SW 1271 (cell line): Measurements from ENCODE around the gene ENTPD7.
"Not testable (repeated sequence)": the region's sequence is repeated elsewhere in the genome, so short reads cannot be mapped to it uniquely, and the experiment has no call there.

Experiments used
- DNase-seq, 2 experiments: peaks; one replicate each; lab custom pipeline; 2025; lab: John Stamatoyannopoulos, UW

ENTPD7 gene

DNA sequence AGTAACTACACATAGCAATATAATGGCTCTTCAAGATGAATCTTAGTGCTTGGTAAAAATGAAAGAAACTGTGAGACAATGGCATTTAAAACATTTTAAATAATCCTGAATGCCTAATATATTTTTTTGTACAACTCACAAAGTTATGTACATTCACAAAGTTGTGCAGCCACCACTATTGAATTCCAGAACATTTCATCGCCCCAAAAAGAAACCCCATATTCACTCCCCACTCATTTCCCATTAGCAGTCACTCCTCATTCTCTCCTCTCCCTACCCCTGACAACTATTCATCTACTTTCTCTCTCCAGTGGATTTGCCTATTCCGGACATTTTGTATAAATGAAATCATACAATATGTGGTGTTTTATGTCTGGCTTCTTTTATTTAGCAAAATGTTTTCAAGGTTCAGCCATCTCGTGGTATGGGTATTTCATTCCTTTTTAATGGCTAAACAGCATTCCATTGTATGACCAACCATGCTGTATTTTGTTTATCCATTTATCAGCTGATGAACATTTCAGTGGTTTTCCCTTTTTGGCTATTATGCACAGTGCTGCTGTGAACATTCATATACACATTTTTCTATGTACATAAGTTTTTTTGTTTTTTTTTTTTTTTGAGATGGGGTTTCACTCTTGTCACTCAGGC is 34.7 kb downstream of the ENTPD7 start:
- no peak for DNase-seq

GRCh38 chr10:99695761-99696160 is 36.5 kb downstream of the ENTPD7 start:
- DNase-seq: no peak

DNA sequence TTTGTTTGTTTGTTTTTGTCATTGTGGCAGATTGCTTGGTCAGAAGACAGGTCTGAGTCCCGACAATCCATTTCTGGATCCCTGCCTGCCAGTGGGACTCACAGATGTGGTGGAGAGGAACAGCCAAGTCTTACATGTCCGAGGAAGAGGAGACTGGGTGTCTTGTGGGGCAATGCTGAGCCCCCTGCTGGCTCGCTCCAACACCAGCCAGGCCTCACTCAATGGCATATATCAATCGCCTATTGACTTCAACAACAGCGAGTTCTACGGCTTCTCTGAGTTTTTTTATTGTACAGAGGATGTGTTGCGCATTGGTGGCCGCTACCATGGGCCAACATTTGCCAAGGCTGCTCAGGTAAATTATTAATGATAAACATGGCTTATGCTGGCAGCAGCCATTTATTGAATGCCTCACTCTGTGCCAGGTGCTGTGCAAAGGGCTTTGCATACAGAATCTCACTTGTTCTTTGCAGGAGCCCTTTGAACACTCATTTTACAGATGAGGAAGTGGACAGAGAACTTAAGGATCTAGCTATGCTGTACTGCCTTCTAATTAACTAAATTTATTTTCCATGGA is 39.3 kb downstream of the ENTPD7 start:
- DNase-seq: no peak

DNA sequence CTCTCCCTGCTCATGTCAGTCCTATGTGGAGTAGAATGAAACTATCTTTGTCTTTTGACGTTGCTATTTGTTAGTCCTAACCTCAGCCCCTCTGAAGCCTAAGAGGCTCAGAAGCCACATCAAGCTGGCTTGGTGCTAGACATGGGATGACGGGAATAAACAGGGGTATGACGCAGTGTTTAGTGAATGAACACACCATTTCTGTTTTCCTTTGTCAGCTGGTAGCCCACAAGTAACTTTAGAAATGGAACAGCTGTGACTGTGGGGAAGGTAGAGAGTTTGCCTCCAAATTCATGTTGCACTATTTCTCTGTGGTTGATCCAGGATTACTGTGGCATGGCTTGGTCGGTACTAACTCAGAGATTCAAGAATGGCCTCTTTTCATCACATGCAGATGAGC is 41.3 kb downstream of the ENTPD7 start:
- DNase-seq: no peak

DNA sequence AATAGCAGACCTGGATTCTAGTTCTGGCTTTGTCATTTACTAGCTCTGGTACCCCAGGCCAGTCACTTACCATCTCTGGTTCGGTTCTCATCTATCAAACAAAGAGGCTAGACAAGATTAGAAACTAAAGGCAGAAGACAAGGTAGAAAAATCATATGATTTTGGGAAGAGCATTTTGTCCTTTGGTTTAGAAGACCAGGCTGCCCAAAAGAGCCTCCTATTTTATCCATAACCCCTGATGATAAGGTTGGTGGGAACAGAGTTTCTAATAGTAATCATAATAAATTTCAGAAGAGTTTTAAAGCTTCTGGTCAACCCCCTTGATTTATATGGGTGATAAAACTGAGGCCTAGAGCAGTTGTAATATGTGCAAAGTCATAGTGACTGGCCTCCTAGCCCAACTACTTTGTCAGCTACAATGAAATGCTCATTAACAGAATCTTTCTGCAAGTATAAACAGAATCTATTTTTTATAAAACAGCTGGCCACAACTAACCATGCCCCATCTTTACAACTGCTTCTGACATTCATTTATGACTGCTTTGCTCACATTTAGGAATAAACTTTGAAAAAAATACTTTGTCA is 49.2 kb downstream of the ENTPD7 start:
- DNase-seq: no peak

DNA sequence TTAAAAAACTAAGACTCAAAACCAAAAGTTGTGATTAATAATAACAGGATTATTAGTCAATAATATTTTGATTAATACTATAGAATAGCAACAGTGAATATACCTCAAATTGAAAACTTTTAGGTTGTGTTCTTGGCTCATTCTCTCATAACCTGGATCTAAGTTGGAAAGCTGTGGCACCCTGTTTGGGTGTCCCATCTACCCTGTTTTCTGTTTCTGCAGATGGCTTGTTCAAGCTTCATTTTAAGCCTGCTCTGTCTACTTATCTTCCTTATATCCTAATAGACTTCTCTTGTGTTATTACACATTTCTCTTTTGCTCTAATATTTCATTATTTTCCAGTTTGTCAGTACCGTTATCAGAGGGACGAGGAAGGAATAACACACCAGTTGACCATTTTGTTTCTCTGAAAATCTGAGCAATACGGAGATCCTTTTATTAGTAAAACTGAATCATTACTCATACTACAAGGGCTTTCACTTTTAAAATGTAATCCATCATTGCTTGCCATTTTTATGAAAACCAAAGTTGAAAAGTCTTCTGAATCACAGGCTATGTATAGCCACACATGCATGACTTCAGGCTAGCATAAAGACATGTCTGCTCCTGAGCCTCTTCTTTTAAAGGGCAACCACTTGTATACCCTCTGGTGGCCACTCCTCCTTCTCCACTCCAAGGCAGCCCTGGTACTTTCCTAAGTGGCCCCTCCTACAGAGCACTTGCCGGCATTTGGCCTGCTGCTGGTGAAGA is 50.3 kb downstream of the ENTPD7 start:
- no peak for DNase-seq

DNA sequence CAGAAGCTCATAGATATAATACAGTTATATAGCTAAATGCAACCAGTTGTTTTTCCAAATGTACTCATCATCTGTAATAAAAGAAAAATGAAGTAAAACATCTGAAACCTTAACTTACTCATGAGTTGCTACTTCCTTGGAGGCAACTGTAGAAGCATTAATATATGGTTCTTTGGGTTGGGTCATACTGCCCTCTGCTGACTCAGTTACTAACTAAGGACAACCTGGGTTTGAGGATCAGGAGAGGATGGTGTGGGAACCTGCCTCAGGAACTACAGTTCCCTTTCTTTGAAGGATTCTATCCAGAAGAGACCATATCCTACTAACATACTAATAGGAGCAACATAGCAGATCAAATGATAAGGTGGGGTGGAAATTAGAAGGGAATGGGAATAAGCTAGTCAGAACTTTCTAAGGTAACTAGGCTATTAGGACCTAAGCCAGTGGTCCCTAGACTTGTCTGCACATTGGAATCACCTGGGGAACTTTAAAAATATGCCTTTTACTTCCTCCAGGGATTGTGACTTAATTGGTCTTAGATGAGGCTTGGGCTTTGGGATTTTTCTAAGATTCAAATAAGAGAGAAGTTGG is 51.9 kb downstream of the ENTPD7 start:
- peak in 1 of 2 experiments; percentile 18 for DNase-seq

GRCh38 chr10:99714446-99714845 is 55.1 kb downstream of the ENTPD7 start:
- no peak for DNase-seq

GRCh38 chr10:99720387-99720786 is 61.1 kb downstream of the ENTPD7 start:
- no peak for DNase-seq

DNA sequence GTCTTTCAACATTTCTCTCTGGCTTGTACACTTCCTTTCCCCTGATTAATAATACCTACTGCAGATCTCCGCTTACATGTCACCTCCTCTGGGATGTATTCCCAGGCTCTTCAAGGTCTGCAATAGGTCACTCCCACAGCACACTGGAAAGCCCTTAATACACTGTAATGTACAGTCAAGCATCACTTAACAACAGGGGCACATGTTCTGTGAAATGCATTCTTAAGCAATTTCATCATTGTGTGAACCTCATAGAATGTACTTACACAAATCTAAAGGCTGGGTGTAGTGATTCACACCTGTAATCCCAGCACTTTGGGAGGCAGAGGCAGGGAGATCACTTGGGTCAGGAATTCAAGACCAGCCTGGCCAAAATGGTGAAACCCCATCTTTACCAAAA is 70.7 kb downstream of the ENTPD7 start:
- no peak for DNase-seq

DNA sequence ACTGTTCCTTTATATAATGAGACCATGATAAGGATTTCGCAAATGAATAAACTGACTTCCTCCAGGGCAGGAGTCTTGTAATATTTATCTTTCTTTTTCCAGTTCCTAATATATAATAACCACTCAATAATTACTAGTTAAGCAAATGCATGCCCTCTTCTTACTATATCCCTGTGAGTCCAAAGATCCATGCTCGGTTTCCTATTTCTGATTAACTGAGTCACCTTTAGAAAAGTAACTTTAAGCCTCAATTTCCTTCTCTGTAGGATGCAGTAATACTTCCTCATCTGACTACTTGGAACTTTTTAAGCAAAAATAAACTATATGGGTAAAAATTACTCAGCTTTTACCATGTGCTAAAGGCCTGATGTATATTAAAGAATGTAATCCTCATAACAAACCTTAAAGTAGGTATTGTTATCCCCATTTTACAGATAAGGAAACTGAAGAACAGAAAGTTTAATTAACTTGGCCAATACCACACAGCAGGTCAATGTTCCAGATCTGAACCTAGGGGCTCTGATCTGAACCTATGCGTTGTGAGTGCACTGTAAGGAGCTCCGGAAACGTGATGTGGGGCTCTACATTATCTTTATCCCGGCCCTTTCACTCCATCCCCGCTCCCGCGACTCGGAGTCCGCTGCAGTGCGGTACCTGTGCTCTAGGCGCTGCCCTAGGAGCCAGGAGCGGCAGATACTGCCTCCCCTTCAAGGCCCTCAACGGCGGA is 72.2 kb downstream of the ENTPD7 start:
- DNase-seq: no peak

DNA sequence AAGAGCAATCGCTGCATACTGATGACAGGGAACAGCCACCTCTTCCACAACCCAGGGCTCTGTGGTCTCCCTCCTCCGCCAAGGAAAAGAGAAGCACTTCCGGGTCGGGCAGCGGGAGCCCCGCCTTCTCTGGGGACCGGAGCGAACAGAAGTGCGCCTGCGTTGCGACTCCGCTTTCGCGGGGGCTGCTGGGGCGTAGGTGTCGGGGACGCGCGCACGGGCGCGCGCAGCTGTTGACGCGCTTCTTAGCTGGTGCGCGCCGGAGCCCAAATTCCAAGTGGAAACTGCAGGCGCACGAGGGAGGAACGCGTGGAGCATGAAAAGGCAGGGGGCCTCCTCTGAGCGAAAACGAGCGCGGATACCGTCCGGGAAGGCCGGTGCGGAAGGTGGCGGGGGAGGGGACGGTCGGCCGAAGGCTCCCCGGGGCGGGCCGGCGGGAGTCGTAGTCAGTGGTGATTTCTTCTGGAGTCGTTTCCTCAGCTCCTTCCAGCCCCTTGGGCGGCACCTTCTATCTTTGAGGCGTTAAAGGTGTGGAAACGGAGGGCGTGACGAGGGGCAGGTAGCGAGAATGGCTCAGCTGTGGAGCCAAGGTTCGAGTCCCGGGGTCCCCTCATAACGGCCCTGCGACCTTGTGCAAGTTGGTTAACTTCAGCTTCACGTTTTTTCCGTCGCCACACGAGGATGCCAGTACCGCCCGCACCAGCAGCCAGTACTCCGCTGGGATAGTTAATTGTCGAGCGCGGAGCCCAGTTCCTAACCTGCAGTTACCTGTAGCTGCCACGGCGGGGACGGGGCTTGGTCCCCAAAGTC is 72.9 kb downstream of the ENTPD7 start, which contains the start of the genes COX15 and CUTC:
TSS of gene COX15 (minus strand) at position 95 of the 810 bp plus-strand sequence. CDS start at position 17, 78 bp downstream.
TSS of gene CUTC (plus strand) at position 202 of the 810 bp plus-strand sequence. CDS start at position 317, 115 bp downstream.
- peak; percentile 75 to 83 for DNase-seq

DNA sequence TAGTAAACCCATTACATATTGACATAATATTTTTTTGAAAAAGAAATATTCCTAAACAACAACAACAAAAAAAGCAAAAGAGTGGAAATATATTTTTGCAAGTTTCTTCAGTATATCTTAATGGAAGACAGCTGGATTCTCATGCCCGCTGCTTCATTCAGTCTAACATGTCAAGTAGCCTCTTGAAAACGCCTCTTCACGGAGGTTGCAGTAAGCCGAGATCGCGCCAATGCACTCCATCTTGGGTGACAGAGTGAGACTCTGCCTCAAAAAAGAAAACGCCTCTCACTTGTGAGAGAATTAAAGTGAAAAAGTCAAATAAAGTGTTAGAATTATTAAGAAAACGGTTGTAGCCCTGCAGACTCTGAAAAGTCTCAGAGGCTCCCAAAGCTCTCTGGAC is 74.1 kb downstream of the ENTPD7 start:
- DNase-seq: no peak

DNA sequence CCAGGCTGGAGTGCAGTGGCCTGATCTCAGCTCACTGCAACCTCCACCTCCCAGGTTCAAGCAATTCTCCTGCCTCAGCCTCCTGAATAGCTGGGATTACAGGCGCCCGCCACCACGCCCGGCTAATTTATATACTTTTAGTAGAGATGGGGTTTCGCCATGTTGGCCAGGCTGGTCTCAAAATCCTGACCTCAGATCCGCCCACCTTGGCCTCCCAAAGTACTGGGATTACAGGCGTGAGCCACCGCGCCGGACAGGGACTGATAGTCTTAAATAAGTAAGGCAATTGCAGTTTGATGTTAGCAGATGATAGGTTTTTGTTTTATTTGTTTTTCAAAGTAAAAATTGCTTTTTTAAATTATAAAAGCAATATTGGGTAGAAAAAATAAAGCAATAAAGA is 74.8 kb downstream of the ENTPD7 start:
- not testable (repeated sequence) for DNase-seq

- DNase-seq: no peak
These were observed 81.0 kb downstream of the ENTPD7 start for GRCh38 chr10:99740260-99740659.

GRCh38 chr10:99740933-99741559 is 81.7 kb downstream of the ENTPD7 start:
- DNase-seq: no peak

GRCh38 chr10:99742254-99742653 is 82.9 kb downstream of the ENTPD7 start:
- DNase-seq: no peak

GRCh38 chr10:99742701-99743100 is 83.4 kb downstream of the ENTPD7 start:
- DNase-seq: no peak

DNA sequence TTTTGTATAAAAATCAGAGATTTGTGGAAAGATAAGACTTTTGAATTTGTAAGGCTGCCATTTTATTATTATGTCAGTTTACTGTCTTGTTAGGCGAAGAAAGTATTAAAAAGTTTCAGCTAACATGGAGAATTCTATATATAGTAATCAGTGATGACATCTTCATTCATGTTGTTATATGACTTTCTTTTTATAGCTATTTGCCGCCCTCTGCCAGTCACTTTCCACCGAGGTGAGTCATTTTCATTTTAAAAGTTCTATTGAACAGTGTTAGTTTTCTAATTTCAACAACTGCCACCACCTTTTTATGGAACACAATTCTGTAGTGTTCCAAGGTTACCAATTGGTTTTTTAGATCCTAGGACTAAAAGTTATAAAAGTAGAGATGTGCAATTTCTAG is 84.5 kb downstream of the ENTPD7 start:
- no peak for DNase-seq

DNA sequence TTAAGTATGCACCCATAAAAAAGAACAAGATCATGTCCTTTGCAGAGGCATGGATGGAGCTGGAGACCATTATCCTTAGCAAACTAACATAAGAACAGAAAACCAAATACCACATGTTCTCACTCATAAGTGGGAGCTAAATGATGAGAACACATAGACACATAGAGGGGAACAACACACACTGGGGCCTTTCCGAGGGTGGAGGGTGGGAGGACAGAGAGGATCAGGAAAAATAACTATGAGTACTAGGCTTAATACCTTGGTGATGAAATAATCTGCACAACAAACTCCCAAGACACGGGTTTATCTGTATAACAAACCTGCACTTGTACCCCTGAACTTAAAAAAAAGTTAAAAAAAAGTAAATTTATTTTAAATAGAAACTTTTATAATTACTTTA is 86.9 kb downstream of the ENTPD7 start:
- not testable (repeated sequence) for DNase-seq
